Ovary (tissue), 3 donors: Measurements from ENCODE around the gene ROBO3.

Source experiments
- CTCF ChIP-seq, 3 donors: fragments of 450-650 bp in 2 of 3; fragments of 200-600 bp in 1 of 3; IDR thresholded peaks; one replicate each; pipeline versions ENCODE4 v1.5.1 to v1.8.0; 2016 to 2022; ENCODE audit warnings: antibody characterized with exemption in 3 of 3, mild to moderate bottlenecking in 1 of 3
- EP300 ChIP-seq: sonication (generic); formaldehyde crosslinking; IDR thresholded peaks from one replicate; pipeline ENCODE4 v1.6.1; 2017; ENCODE audit warnings: antibody characterized with exemption
- POLR2A ChIP-seq: fragments of 450-650 bp; IDR thresholded peaks from one replicate; pipeline ENCODE4 v1.6.1; 2017; ENCODE audit warnings: antibody characterized with exemption, mild to moderate bottlenecking, moderate library complexity
- donor health status: DM: no; HTN: no; CAD: no.

GRCh38 chr11:124930799-124931198 lies 65.6 kb downstream of the ROBO3 start:
- TF ChIP-seq POLR2A (no peak), CTCF (IDR thresholded peaks at IDR 0.05) (no peak), EP300 (no peak)
